Large intestine (tissue), 3 donors: ENCODE data around the gene SLC26A6. TPM values are rescaled to one million over a fixed set of nuclear protein-coding genes. Genes with fewer than 3 reads are reported as not detected.

ENCODE experiments used
- DNase-seq, 2 donors: peaks; one replicate each; pipeline versions ENCODE4 v3.0.0 to v3.0.0-alpha.2; 2013
- H3K27ac ChIP-seq: one replicate; pipeline ENCODE4 v1.5.1; 2013; ENCODE audit warnings: low read length
- H3K27me3 ChIP-seq: 2 replicates; pipeline ENCODE4 v1.6.1; 2013; ENCODE audit warnings: low read length; ENCODE audit not compliant: control insufficient read depth, insufficient read depth
- H3K36me3 ChIP-seq: 2 replicates; pipeline ENCODE4 v1.6.1; 2013; ENCODE audit warnings: low read length; ENCODE audit not compliant: control insufficient read depth, insufficient read depth
- H3K4me1 ChIP-seq: one replicate; pipeline ENCODE4 v1.6.1; 2013; ENCODE audit warnings: low read length; ENCODE audit not compliant: control insufficient read depth, insufficient read depth
- H3K4me3 ChIP-seq: one replicate; pipeline ENCODE4 v1.5.1; 2013; ENCODE audit warnings: low read length
- H3K9me3 ChIP-seq: one replicate; pipeline ENCODE4 v1.6.1; 2013; ENCODE audit warnings: mild to moderate bottlenecking, low read depth, low read length, moderate library complexity; ENCODE audit not compliant: control insufficient read depth
- WGBS: methylation state at CpG from one replicate; pipeline ENCODE4 v1.1.5; 2013; ENCODE audit warnings: low lambda C conversion rate; ENCODE audit not compliant: insufficient coverage; 5-methylcytosine and 5-hydroxymethylcytosine counted together
- polyA plus RNA-seq: library from polyadenylated mRNA; unstranded; fragments of 120-200 nt; gene quantifications from one replicate; pipeline ENCODE4 v1.2.1, GENCODE V29; 2013

Gene SLC26A6
- polyA plus RNA-seq, 1 donor, result 41.2 TPM

DNA sequence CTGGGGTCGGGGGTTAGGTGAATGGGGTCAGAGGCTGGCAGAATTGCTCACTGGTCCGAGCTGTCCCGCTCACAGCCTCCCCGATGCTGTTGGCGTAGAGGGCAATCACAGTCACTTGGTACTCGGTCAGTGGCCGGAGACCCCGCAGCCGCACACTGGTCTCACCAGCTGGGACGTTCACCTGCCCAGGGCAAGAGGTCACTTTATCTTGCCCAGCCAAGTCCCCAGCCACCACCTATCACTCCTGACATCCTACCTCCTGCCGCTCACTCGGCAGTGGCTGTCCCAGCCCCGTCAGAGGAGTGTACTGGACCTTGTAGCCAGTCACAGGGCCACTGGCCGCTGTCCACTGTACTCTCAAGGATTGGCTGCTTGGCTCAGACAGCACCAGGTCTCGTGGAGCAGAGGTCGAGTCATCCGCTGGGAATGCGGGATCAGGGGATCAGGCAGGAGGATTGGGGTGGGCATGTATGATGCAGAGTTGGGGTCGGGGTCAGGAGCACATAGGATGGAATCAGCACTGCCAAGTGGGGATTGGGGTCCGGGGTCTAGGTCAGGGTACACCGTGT, 42.7 kb downstream of the SLC26A6 start:
- H3K4me3 ChIP-seq, result no peak overlapping the region
- WGBS, result no CpG with 5 or more reads among the region's 21 CpGs
- H3K9me3 ChIP-seq, result no peaks in the 10 kb centered on the region
- peaks cover 23% of the 10 kb centered on the region for H3K4me1 ChIP-seq
- no peak overlapping the region for H3K27ac ChIP-seq
- peaks cover 14% of the 10 kb centered on the region for H3K27me3 ChIP-seq
- H3K36me3 ChIP-seq, result peaks cover 11% of the 10 kb centered on the region
- DNase-seq, result no peak

- Histone ChIP-seq H3K27me3 (peaks cover 14% of the 10 kb centered on the region), H3K36me3 (peaks cover 12% of the 10 kb centered on the region), H3K4me3 (no peak overlapping the region), H3K27ac (no peak overlapping the region), H3K4me1 (peaks cover 23% of the 10 kb centered on the region), H3K9me3 (no peaks in the 10 kb centered on the region)
- WGBS, result no CpG with 5 or more reads among the region's 22 CpGs
- no peak for DNase-seq
Observed at GRCh38 chr3:48591886-48592518, 43.3 kb downstream of the SLC26A6 start.

- WGBS, result no CpG with 5 or more reads among the region's 14 CpGs
- Histone ChIP-seq H3K27me3 (peaks cover 14% of the 10 kb centered on the region), H3K4me3 (no peak overlapping the region), H3K27ac (no peak overlapping the region), H3K36me3 (peaks cover 17% of the 10 kb centered on the region), H3K4me1 (peaks cover 23% of the 10 kb centered on the region), H3K9me3 (no peaks in the 10 kb centered on the region)
- no peak for DNase-seq
Observed at GRCh38 chr3:48591436-48591835, 43.8 kb downstream of the SLC26A6 start.

DNA sequence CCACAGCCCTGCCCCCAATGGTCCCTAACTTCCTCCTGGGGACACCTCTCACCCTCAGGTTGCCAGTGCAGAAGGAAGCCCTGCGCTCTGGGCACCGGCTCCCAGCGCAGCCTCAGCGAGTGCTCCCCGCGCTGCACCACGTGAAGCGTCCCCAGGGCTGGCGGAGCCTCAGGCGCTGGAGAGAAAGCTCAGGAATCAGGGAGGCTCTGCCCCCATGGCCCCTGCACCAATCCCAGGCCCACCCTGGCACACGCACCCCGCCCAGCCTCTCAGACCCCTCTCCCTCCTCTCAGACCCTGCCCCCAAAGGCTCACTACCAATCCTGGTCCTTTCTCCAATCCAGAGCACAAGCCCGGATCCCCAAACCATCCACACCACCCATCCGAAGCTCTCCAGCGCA, 47.0 kb downstream of the SLC26A6 start:
- no peaks in the 10 kb centered on the region for H3K4me1 ChIP-seq
- no CpG with 5 or more reads among the region's 15 CpGs for WGBS
- no peak overlapping the region for H3K4me3 ChIP-seq
- no peak overlapping the region for H3K27ac ChIP-seq
- H3K27me3 ChIP-seq, result peaks cover 2% of the 10 kb centered on the region
- no peak for DNase-seq
- H3K9me3 ChIP-seq, result no peaks in the 10 kb centered on the region
- H3K36me3 ChIP-seq, result peaks cover 26% of the 10 kb centered on the region

DNA sequence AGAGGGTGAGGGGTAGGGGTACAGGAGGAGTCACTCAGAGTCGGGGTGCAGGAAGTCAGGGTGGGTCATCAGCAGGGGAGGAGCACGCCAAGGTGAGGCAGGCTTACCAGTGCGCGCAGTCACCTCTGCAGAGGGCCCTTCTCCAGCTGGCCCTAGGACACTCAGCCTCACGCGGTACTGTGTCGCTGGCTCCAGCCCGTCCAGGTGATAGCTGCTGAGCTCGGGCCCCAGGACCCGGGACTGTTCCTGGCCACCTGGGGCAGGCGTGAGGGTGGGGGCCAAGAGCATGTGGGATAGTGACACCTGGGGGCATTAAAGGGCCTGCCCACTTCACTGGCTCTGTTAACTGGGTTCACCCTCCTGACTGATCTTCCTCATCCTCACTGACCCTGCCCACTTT, 47.6 kb downstream of the SLC26A6 start:
- WGBS, result no CpG with 5 or more reads among the region's 11 CpGs
- no peak overlapping the region for H3K27ac ChIP-seq

GRCh38 chr3:48585411-48585810, 49.9 kb downstream of the SLC26A6 start:
- no peaks in the 10 kb centered on the region for H3K4me1 ChIP-seq
- H3K4me3 ChIP-seq, result no peak overlapping the region
- DNase-seq, result no peak
- H3K9me3 ChIP-seq, result no peaks in the 10 kb centered on the region
- peaks cover 2% of the 10 kb centered on the region for H3K27me3 ChIP-seq
- H3K36me3 ChIP-seq, result peaks cover 33% of the 10 kb centered on the region
- WGBS, result no CpG with 5 or more reads among the region's 8 CpGs
- H3K27ac ChIP-seq, result no peak overlapping the region

More for the DNA sequence above, 47.6 kb downstream of the SLC26A6 start:
- Histone ChIP-seq H3K4me3 (no peak overlapping the region), H3K4me1 (no peaks in the 10 kb centered on the region), H3K36me3 (peaks cover 28% of the 10 kb centered on the region), H3K27me3 (peaks cover 2% of the 10 kb centered on the region), H3K9me3 (no peaks in the 10 kb centered on the region)
- DNase-seq, result no peak

GRCh38 chr3:48584836-48585235, 50.4 kb downstream of the SLC26A6 start:
- no peak overlapping the region for H3K4me3 ChIP-seq
- H3K36me3 ChIP-seq, result peaks cover 34% of the 10 kb centered on the region

GRCh38 chr3:48581621-48582481, 53.4 kb downstream of the SLC26A6 start:
- no peak overlapping the region for H3K27ac ChIP-seq
- H3K9me3 ChIP-seq, result no peaks in the 10 kb centered on the region
- no peaks in the 10 kb centered on the region for H3K4me1 ChIP-seq
- DNase-seq, result no peak
- peaks cover 28% of the 10 kb centered on the region for H3K36me3 ChIP-seq
- no peak overlapping the region for H3K4me3 ChIP-seq
- no peaks in the 10 kb centered on the region for H3K27me3 ChIP-seq
- WGBS, result no CpG with 5 or more reads among the region's 14 CpGs

More at GRCh38 chr3:48584836-48585235, 50.4 kb downstream of the SLC26A6 start:
- Histone ChIP-seq H3K4me1 (no peaks in the 10 kb centered on the region), H3K9me3 (no peaks in the 10 kb centered on the region), H3K27me3 (peaks cover 2% of the 10 kb centered on the region), H3K27ac (no peak overlapping the region)
- no peak for DNase-seq
- WGBS, result no CpG with 5 or more reads among the region's 9 CpGs

GRCh38 chr3:48576647-48577046, 58.6 kb downstream of the SLC26A6 start:
- Histone ChIP-seq H3K27me3 (no peaks in the 10 kb centered on the region), H3K4me1 (peaks cover 15% of the 10 kb centered on the region), H3K9me3 (no peaks in the 10 kb centered on the region), H3K36me3 (peaks cover 12% of the 10 kb centered on the region), H3K27ac (no peak overlapping the region), H3K4me3 (no peak overlapping the region)
- no peak for DNase-seq
- WGBS, result no CpG with 5 or more reads among the region's 4 CpGs
